Body of pancreas (tissue), 4 donors: ENCODE measurements around the gene HS6ST3. TPM values are rescaled to one million over a fixed set of nuclear protein-coding genes. Genes with fewer than 3 reads are reported as not detected.

Experiments used
- ATAC-seq: fragments of 150-250 bp; one replicate; pipeline ENCODE4 v1.9.1; 2016
- DNase-seq, 4 donors: peaks; one replicate each; pipeline ENCODE4 v3.0.0-alpha.2; 2019
- H3K27ac ChIP-seq, 4 donors: fragments of 200-600 bp; sonication (generic); 1 replicate in 3 of 4; 2 replicates in 1 of 4; pipeline versions ENCODE4 v1.5.1 to v1.6.1; 2016 to 2019; ENCODE audit warnings: mild to moderate bottlenecking in 1 of 4, mixed read lengths in 1 of 4, moderate library complexity in 1 of 4
- H3K27me3 ChIP-seq, 2 donors: fragments of 200-600 bp; sonication (generic); one replicate each; pipeline ENCODE4 v1.6.0; 2016; ENCODE audit warnings: mild to moderate bottlenecking in 1 of 2
- H3K36me3 ChIP-seq, 2 donors: fragments of 200-600 bp; sonication (generic); replicated peaks in 1 of 2; 2 replicates each; pipeline ENCODE4 v1.5.1; 2016; ENCODE audit warnings: low read depth in 2 of 2; ENCODE audit not compliant: insufficient read depth in 1 of 2
- H3K4me1 ChIP-seq: fragments of 200-600 bp; sonication (generic); one replicate; pipeline ENCODE4 v1.6.0; 2016
- H3K4me3 ChIP-seq, 2 donors: fragments of 200-600 bp; sonication (generic); 1 replicate in 1 of 2; 2 replicates in 1 of 2; pipeline ENCODE4 v1.5.1; 2016 to 2019
- H3K9me3 ChIP-seq, 3 donors: fragments of 200-600 bp; sonication (generic); 1 replicate in 2 of 3; 2 replicates in 1 of 3; pipeline ENCODE4 v1.5.1; 2016
- POLR2A ChIP-seq, 3 donors: fragments of 450-650 bp; IDR thresholded peaks; one replicate each; pipeline ENCODE4 v1.6.1; 2016; ENCODE audit warnings: antibody characterized with exemption in 3 of 3, mild to moderate bottlenecking in 2 of 3
- WGBS, 2 donors: methylation state at CpG; one replicate each; pipeline ENCODE4 v1.1.5; 2017; 5-methylcytosine and 5-hydroxymethylcytosine counted together
- intact Hi-C: fragments of 100-400 bp; cut with DNase I; formaldehyde crosslinking; loops from one replicate; pipeline ENCODE4 v1.15.1; 2023
- total RNA-seq, 2 donors: library from RNA; depleted of rRNA; stranded (reverse); fragments of >200 nt; gene quantifications; one replicate each; pipeline ENCODE4 v1.1.0, GENCODE V29; 2016
- TF ChIP-seq, protein P1 (sequence below), 7 experiments: fragments of 450-650 bp in 4 of 7; fragments of 200-600 bp in 3 of 7; sonication (generic) in 3 of 7; IDR thresholded peaks; one replicate each; pipeline ENCODE4 v1.5.1; 2016 to 2019; ENCODE audit warnings: antibody characterized with exemption in 7 of 7

HS6ST3 gene
- total RNA-seq, 2 donors from 2014 or later: 1.3 to 2.3 TPM

DNA sequence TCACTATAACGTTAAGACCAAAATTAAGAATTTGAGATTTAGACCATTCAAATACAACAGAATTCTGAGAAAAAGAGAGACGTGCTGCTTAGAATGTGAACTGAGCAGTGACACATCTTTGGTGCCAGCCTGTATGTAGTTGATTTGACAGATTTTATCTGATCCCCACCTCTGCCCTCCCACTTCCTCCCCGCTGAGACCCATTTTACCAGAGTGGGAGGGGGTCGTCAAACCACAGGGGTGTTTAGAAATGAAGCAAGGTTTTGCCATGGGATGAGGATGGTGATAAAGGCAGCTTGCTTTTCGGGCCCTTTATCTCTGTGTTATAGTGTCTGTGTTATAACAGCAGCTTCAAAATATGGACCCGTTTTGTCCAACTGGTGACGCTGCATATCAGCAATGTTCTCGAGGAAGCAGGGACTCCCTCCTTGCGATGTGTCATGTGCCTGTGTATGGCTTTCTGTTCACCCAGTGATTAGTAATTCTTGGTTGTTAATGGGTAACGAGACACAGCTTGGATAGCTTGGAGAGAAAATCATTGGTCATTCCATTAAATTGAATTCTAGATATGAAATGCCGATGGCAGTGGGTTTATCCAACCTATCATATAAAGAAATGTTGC lies 125.0 kb downstream of the HS6ST3 start:
- Histone ChIP-seq H3K27me3 (no peaks in the 10 kb centered on the region), H3K4me3 (no peak overlapping the region), H3K9me3 (no peaks in the 10 kb centered on the region), H3K4me1 (no peaks in the 10 kb centered on the region), H3K36me3 (no peaks in the 10 kb centered on the region), H3K27ac (no peak overlapping the region)
- 53 to 64% methylated on average over 11 of the region's 11 CpGs for WGBS, 2 donors
- TF ChIP-seq POLR2A (IDR thresholded peaks at IDR 0.05): no peak
- TF ChIP-seq, protein P1, sequence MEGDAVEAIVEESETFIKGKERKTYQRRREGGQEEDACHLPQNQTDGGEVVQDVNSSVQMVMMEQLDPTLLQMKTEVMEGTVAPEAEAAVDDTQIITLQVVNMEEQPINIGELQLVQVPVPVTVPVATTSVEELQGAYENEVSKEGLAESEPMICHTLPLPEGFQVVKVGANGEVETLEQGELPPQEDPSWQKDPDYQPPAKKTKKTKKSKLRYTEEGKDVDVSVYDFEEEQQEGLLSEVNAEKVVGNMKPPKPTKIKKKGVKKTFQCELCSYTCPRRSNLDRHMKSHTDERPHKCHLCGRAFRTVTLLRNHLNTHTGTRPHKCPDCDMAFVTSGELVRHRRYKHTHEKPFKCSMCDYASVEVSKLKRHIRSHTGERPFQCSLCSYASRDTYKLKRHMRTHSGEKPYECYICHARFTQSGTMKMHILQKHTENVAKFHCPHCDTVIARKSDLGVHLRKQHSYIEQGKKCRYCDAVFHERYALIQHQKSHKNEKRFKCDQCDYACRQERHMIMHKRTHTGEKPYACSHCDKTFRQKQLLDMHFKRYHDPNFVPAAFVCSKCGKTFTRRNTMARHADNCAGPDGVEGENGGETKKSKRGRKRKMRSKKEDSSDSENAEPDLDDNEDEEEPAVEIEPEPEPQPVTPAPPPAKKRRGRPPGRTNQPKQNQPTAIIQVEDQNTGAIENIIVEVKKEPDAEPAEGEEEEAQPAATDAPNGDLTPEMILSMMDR (IDR thresholded peaks at IDR 0.05): no peak
- intact Hi-C loops: no loop called here
- peak in 2 of 4 donors; percentile 10 to 28 for DNase-seq
- peak; percentile 77 for ATAC-seq

DNA sequence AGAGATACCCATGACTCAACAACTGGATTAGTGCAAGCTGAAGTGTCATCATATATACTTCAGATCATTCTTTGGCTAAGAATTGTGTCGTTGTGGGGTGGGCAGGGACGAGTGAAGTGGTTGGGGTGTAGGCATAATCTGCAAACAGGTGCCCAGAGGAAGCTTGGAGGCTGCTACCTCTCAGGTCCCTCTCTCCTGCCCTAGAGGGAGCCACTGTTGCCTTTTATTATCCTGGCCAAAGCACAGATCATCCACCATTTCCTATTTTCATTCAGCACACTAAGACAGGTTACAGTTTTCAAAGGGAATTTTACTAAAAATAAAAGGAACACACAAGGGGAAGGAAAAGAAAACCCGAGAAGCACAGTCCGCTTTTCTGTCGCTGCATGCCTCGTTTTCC lies 126.6 kb downstream of the HS6ST3 start:
- Histone ChIP-seq H3K36me3 (no peaks in the 10 kb centered on the region), H3K27ac (no peak overlapping the region), H3K4me1 (no peaks in the 10 kb centered on the region), H3K4me3 (no peak overlapping the region), H3K9me3 (no peaks in the 10 kb centered on the region), H3K27me3 (no peaks in the 10 kb centered on the region)
- no peak for TF ChIP-seq POLR2A (IDR thresholded peaks at IDR 0.05)
- TF ChIP-seq, protein P1 (IDR thresholded peaks at IDR 0.05): no peak
- no peak for ATAC-seq
- intact Hi-C loops: no loop called here
- no peak for DNase-seq
- 83 to 95% methylated on average over 6 of the region's 6 CpGs for WGBS, 2 donors

DNA sequence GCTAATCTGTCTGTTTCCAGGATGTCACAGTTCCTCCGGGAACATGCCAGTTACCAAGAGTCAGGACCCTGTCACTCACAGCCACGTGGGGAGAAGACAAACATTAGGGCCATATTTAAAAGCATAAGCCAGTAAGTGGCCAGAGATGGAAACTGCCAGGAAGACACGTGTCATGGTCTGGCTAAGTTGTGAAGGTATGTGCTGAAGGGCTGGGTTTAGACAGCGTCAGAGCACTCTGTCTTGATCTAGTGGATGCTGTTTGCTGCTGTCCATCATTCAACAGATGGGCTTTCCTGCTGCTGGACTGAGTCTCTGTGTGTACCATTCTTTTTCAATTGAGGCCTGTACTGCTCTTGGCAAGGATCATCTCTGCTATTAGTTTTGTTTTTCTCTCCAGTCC lies 128.6 kb downstream of the HS6ST3 start:
- H3K27me3 ChIP-seq: no peaks in the 10 kb centered on the region
- WGBS, 2 donors: 64 to 67% methylated on average over 4 of the region's 4 CpGs
- no peak for ATAC-seq
- no peaks in the 10 kb centered on the region for H3K36me3 ChIP-seq
- H3K9me3 ChIP-seq: no peaks in the 10 kb centered on the region
- intact Hi-C loops: no loop called here
- DNase-seq: no peak
- no peak for TF ChIP-seq POLR2A (IDR thresholded peaks at IDR 0.05)
- TF ChIP-seq, protein P1 (IDR thresholded peaks at IDR 0.05): no peak
- no peaks in the 10 kb centered on the region for H3K4me1 ChIP-seq
- H3K4me3 ChIP-seq: no peak overlapping the region
- no peak overlapping the region for H3K27ac ChIP-seq

DNA sequence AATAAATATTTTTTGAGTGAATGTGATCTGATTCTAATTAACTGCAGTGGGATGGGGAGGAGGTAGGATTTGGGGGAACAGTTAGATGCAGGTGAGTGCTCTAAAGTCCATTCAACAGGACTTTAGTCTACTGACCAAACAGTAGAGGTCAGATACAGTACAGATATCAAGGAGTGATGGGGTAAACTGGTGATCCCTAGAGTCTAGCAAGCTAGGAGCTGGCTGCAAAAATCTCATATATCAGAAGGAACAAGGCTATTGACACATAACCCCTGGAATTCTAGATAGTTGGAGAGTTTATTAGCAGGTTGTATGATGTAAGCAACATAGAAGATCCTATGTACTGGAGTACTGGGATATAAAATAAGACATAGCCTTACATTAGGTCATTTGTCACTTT lies 131.6 kb downstream of the HS6ST3 start:
- H3K27ac ChIP-seq: no peak overlapping the region
- ATAC-seq: no peak
- intact Hi-C loops: no loop called here
- no peak for DNase-seq
- no peaks in the 10 kb centered on the region for H3K9me3 ChIP-seq
- H3K4me3 ChIP-seq: no peak overlapping the region
- no peaks in the 10 kb centered on the region for H3K4me1 ChIP-seq
- no peaks in the 10 kb centered on the region for H3K36me3 ChIP-seq
- H3K27me3 ChIP-seq: no peaks in the 10 kb centered on the region
- TF ChIP-seq, protein P1 (IDR thresholded peaks at IDR 0.05): no peak
- no peak for TF ChIP-seq POLR2A (IDR thresholded peaks at IDR 0.05)

DNA sequence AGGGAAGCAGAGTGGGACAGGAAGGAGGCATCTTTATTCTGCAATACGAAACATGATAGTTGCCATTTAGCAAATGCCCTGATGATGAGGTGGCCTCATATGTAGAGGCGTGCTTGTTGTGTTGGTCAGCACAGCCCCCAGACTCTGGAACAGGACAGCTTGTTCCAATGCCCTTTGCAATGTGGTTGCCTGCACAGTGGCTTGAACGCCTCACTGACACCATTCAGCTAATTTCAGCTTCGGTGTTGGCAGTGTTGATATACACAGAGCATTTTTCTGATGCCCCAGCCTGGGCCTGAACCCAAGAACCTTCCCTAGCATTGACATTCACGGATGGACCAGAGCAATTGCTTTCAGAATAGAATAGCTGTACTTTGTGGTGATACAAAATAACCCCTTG lies 133.3 kb downstream of the HS6ST3 start:
- Histone ChIP-seq H3K27ac (no peak overlapping the region), H3K4me1 (no peaks in the 10 kb centered on the region), H3K9me3 (no peaks in the 10 kb centered on the region), H3K36me3 (no peaks in the 10 kb centered on the region), H3K27me3 (no peaks in the 10 kb centered on the region), H3K4me3 (no peak overlapping the region)
- no peak for DNase-seq
- ATAC-seq: no peak
- WGBS, 2 donors: 91 to 92% methylated on average over 5 of the region's 5 CpGs
- TF ChIP-seq, protein P1 (IDR thresholded peaks at IDR 0.05): no peak
- no peak for TF ChIP-seq POLR2A (IDR thresholded peaks at IDR 0.05)
- intact Hi-C loops: no loop called here
